AG04450 (cell line): Measurements from ENCODE around the gene CEP128. TPM values are rescaled to one million over a fixed set of nuclear protein-coding genes. Genes with fewer than 3 reads are reported as not detected.

ENCODE experiments used
- CTCF ChIA-PET: fragments of 300-600, 350-600 bp; formaldehyde crosslinking; extraction: SDS; loops from one replicate; lab custom pipeline; 2022; ENCODE audit warnings: antibody characterized with exemption, inconsistent platforms; lab: Charles Lee
- POLR2A ChIA-PET: fragments of 350-600 bp; formaldehyde crosslinking; extraction: SDS; loops from one replicate; lab custom pipeline; 2021; ENCODE audit warnings: antibody characterized with exemption, inconsistent platforms; lab: Yijun Ruan, JAX
- DNase-seq: peaks from one replicate; pipeline ENCODE4 v3.0.0-alpha.2; 2011; ENCODE audit warnings: low read depth, low spot score
- H3K27ac ChIP-seq: one replicate; pipeline ENCODE4 v1.5.1; 2012; ENCODE audit warnings: low read depth, low read length, control low read depth
- H3K27me3 ChIP-seq: one replicate; pipeline ENCODE4 v1.6.0; 2012; ENCODE audit warnings: low read length; ENCODE audit not compliant: control insufficient read depth, insufficient read depth
- H3K4me3 ChIP-seq: 2 replicates; pipeline ENCODE4 v1.5.1; 2011; ENCODE audit warnings: mild to moderate bottlenecking, low read depth, low read length, control low read depth
- H3K9me3 ChIP-seq: 2 replicates; pipeline ENCODE4 v1.5.1; 2012; ENCODE audit warnings: low read length; ENCODE audit not compliant: control insufficient read depth, insufficient read depth
- polyA plus RNA-seq: library from polyadenylated mRNA; depleted of rRNA; stranded (reverse); fragments of >200 nt; gene quantifications from 2 replicates; pipeline ENCODE4 v1.2.3, GENCODE V29; 2011
- TF ChIP-seq, protein P1 (sequence below): IDR thresholded peaks from 2 replicates; pipeline ENCODE4 v1.5.1; 2011; ENCODE audit warnings: low read depth, low read length, control low read depth, inconsistent platforms

Gene CEP128
- polyA plus RNA-seq, 1 experiment: 1.8 TPM

GRCh38 chr14:80699861-80700260 is 241.7 kb downstream of the CEP128 start:
- Histone ChIP-seq H3K27me3 (no peaks in the 10 kb centered on the region), H3K27ac (no peak overlapping the region), H3K9me3 (no peaks in the 10 kb centered on the region), H3K4me3 (no peak overlapping the region)
- DNase-seq: no peak
- ChIA-PET CTCF (no interaction called here), POLR2A (no interaction called here)
- TF ChIP-seq, protein P1, sequence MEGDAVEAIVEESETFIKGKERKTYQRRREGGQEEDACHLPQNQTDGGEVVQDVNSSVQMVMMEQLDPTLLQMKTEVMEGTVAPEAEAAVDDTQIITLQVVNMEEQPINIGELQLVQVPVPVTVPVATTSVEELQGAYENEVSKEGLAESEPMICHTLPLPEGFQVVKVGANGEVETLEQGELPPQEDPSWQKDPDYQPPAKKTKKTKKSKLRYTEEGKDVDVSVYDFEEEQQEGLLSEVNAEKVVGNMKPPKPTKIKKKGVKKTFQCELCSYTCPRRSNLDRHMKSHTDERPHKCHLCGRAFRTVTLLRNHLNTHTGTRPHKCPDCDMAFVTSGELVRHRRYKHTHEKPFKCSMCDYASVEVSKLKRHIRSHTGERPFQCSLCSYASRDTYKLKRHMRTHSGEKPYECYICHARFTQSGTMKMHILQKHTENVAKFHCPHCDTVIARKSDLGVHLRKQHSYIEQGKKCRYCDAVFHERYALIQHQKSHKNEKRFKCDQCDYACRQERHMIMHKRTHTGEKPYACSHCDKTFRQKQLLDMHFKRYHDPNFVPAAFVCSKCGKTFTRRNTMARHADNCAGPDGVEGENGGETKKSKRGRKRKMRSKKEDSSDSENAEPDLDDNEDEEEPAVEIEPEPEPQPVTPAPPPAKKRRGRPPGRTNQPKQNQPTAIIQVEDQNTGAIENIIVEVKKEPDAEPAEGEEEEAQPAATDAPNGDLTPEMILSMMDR: no peak

GRCh38 chr14:80698974-80699373 is 242.6 kb downstream of the CEP128 start:
- DNase-seq: no peak
- Histone ChIP-seq H3K27me3 (no peaks in the 10 kb centered on the region), H3K9me3 (no peaks in the 10 kb centered on the region), H3K27ac (no peak overlapping the region), H3K4me3 (no peak overlapping the region)
- ChIA-PET CTCF (no interaction called here), POLR2A (no interaction called here)
- TF ChIP-seq, protein P1: no peak

GRCh38 chr14:80695869-80696268 is 245.7 kb downstream of the CEP128 start:
- ChIA-PET CTCF (no interaction called here), POLR2A (no interaction called here)
- TF ChIP-seq, protein P1: no peak
- H3K27ac ChIP-seq: no peak overlapping the region
- no peak overlapping the region for H3K4me3 ChIP-seq
- H3K27me3 ChIP-seq: no peaks in the 10 kb centered on the region
- H3K9me3 ChIP-seq: no peaks in the 10 kb centered on the region
- no peak for DNase-seq

GRCh38 chr14:80692903-80693302 is 248.6 kb downstream of the CEP128 start:
- TF ChIP-seq, protein P1: no peak
- H3K9me3 ChIP-seq: no peaks in the 10 kb centered on the region
- H3K27ac ChIP-seq: no peak overlapping the region
- no peak overlapping the region for H3K4me3 ChIP-seq
- ChIA-PET CTCF (no interaction called here), POLR2A (no interaction called here)
- no peak for DNase-seq
- H3K27me3 ChIP-seq: no peaks in the 10 kb centered on the region

DNA sequence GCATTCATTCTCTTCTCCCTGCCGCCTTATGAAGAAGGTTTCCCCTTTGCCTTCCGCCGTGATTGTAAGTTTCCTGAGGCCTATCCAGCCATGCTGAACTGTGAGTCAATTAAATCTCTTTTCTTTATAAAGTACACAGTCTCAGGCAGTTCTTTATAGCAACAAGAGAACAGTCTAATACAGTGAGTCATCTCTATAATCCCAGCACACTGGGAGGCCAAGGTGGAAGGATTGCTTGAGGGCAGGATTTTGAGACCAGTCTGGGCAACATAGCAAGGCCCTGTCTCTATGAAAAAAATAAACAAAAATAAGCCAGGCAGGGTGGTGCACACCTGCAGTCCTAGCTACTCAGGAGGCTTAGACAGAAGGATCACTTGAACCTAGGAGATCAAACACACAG is 259.9 kb downstream of the CEP128 start:
- DNase-seq: no peak
- TF ChIP-seq, protein P1: no peak
- H3K27ac ChIP-seq: no peak overlapping the region
- ChIA-PET CTCF (no interaction called here), POLR2A (no interaction called here)
- H3K4me3 ChIP-seq: no peak overlapping the region
- peaks cover 26% of the 10 kb centered on the region for H3K9me3 ChIP-seq
- H3K27me3 ChIP-seq: no peaks in the 10 kb centered on the region
